Breast epithelium (tissue), 4 donors: ENCODE results near the gene HOXB1. TPM values are rescaled to one million over a fixed set of nuclear protein-coding genes. Genes with fewer than 3 reads are reported as not detected.

Experiments used
- DNase-seq, 2 donors: peaks; one replicate each; pipeline ENCODE4 v3.0.0-alpha.2; 2019; ENCODE audit warnings: low spot score in 2 of 2
- H3K27ac ChIP-seq, 2 donors: fragments of 200-600 bp; sonication (generic) in 1 of 2; one replicate each; pipeline ENCODE4 v1.5.1; 2016 to 2019; ENCODE audit warnings: mild to moderate bottlenecking in 1 of 2
- H3K27me3 ChIP-seq, 2 donors: fragments of 200-600 bp; sonication (generic) in 1 of 2; one replicate each; pipeline versions ENCODE4 v1.5.1 to v1.6.0; 2017 to 2019; ENCODE audit warnings: control low read depth in 1 of 2, mild to moderate bottlenecking in 1 of 2
- H3K36me3 ChIP-seq: fragments of 200-600 bp; one replicate; pipeline ENCODE4 v1.5.1; 2019
- H3K4me1 ChIP-seq, 2 donors: fragments of 200-600 bp; sonication (generic); one replicate each; pipeline ENCODE4 v1.5.1; 2016 to 2019; ENCODE audit warnings: control low read depth in 1 of 2
- H3K4me3 ChIP-seq, 3 donors: fragments of 200-600 bp; sonication (generic); 1 replicate in 2 of 3; 2 replicates in 1 of 3; pipeline ENCODE4 v1.5.1; 2016 to 2019; ENCODE audit warnings: mild to moderate bottlenecking in 3 of 3, moderate library complexity in 2 of 3
- H3K9me3 ChIP-seq, 2 donors: fragments of 200-600 bp; sonication (generic) in 1 of 2; one replicate each; pipeline ENCODE4 v1.5.1; 2016 to 2019; ENCODE audit warnings: control low read depth in 1 of 2
- CTCF ChIP-seq, 3 donors: fragments of 450-650 bp; IDR thresholded peaks; one replicate each; pipeline ENCODE4 v1.5.1; 2016 to 2017; ENCODE audit warnings: antibody characterized with exemption in 3 of 3, mild to moderate bottlenecking in 3 of 3, moderate library complexity in 3 of 3
- POLR2A ChIP-seq: fragments of 450-650 bp; IDR thresholded peaks from one replicate; pipeline ENCODE4 v1.6.1; 2016; ENCODE audit warnings: antibody characterized with exemption, mild to moderate bottlenecking, moderate library complexity
- POLR2AphosphoS5 ChIP-seq, 3 donors: sonication (generic); formaldehyde crosslinking; IDR thresholded peaks; one replicate each; pipeline ENCODE4 v1.6.1; 2017; ENCODE audit warnings: antibody characterized with exemption in 3 of 3
- intact Hi-C: fragments of 100-400 bp; cut with DNase I; formaldehyde crosslinking; loops from one replicate; pipeline ENCODE4 v1.15.1; 2023; ENCODE audit warnings: low total_unique reads
- total RNA-seq, 3 donors: library from RNA; depleted of rRNA; stranded (reverse); fragments of >200 nt; gene quantifications; one replicate each; pipeline ENCODE4 v1.1.0, GENCODE V29; 2016

The HOXB1 gene
- total RNA-seq, 3 donors from 2014 or later = not detected

- DNase-seq = no peak
- Histone ChIP-seq H3K27me3 (peaks cover 0 to 18% of the 10 kb centered on the region in 2 donors), H3K9me3 (no peaks in the 10 kb centered on the region), H3K36me3 (no peaks in the 10 kb centered on the region), H3K4me1 (peaks cover 0 to 3% of the 10 kb centered on the region in 2 donors), H3K27ac (peak overlapping the region in 1 of 2 donors; percentile 92), H3K4me3 (no peak overlapping the region)
- intact Hi-C loops = no loop called here
- no peak for TF ChIP-seq POLR2A
- no peak for TF ChIP-seq CTCF (IDR thresholded peaks at IDR 0.05)
- no peak for TF ChIP-seq POLR2AphosphoS5 (IDR thresholded peaks at IDR 0.05)
Measured at GRCh38 chr17:48566717-48567116, 35.9 kb upstream of the HOXB1 start.

- intact Hi-C loops = no loop called here
- Histone ChIP-seq H3K4me3 (no peak overlapping the region), H3K4me1 (peaks cover 0 to 3% of the 10 kb centered on the region in 2 donors), H3K27me3 (peaks cover 0 to 18% of the 10 kb centered on the region in 2 donors), H3K36me3 (no peaks in the 10 kb centered on the region), H3K9me3 (no peaks in the 10 kb centered on the region), H3K27ac (peak overlapping the region; percentile 58 to 92)
- TF ChIP-seq CTCF (IDR thresholded peaks at IDR 0.05) (no peak), POLR2AphosphoS5 (IDR thresholded peaks at IDR 0.05) (no peak), POLR2A (no peak)
- DNase-seq = no peak
Measured at GRCh38 chr17:48565925-48566710, 35.3 kb upstream of the HOXB1 start.

DNA sequence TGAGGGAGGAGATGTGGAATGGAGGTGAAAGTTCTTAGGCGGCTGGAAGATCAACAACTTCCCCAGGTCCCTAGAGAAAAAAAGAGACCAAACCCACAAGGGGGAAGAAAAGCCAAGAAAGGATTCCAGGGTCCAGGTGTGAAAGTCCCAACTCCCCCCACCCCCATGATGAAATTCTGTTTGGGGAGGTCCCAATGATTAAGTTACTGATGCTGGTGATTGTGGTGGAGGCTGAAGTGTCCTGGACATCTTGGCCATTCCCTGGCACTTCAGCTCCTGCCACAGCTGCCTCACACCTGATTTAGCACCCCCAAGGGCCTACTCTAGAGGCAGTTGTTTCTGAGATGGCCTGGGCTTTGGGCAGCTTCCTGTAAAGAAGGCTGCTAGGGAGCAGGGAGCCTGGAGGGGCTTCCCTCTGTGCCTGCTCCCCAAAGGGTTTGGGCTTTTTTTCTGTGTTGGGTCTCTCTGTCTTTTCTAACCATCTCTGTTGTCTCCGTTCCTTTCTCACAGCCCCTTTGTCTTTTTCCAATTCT is 34.3 kb upstream of the HOXB1 start:
- Histone ChIP-seq H3K27me3 (peaks cover 0 to 18% of the 10 kb centered on the region in 2 donors), H3K4me3 (peak overlapping the region in 2 of 3 donors; percentile 55 to 81), H3K9me3 (no peaks in the 10 kb centered on the region), H3K36me3 (no peaks in the 10 kb centered on the region), H3K4me1 (peaks cover 0 to 3% of the 10 kb centered on the region in 2 donors), H3K27ac (peak overlapping the region; percentile 58 to 92)
- intact Hi-C loops = no loop called here
- DNase-seq = no peak
- TF ChIP-seq POLR2AphosphoS5 (IDR thresholded peaks at IDR 0.05) (no peak), POLR2A (no peak), CTCF (IDR thresholded peaks at IDR 0.05) (no peak)

DNA sequence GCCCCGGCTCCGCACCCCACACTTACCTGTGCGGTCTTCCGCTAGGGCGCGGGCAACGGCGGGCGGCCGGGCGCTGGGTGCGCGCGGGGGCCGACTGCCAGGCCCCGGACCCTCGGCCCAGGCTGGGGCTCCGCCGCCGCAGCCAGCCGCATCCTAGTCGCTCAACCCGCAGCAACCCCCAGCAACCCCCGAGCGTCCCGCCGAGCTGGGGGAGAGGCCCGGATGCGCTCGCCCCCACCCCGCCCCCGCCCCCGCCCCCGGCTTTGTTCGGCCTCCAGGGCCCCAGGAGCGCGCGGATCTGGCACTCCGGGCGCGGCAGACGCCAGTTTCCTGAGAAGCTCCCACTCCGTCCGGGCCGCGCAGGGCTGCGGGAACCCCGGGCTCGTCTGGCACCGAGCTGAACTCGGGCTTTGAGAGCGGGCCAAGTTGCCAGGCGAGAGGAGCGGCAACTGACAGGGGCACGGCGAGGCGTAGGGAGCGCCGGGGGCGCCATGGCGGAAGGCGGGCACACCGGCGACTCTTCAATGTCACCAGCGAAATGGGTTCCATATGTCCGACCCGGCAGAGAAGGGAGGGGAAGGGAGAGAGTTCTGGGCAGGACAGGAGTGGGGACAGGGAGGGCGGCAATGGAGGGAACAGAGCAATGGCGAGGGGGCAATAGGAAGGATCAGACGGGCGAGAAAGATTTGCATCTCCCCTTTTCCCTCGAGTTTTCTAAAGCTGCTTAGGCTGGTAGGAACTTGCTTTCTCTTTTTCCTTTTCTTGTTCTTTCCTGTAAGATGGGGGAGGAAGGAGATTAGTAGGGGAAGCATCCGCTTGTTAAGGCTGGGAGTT is 33.6 kb upstream of the HOXB1 start:
- DNase-seq = no peak
- Histone ChIP-seq H3K36me3 (no peaks in the 10 kb centered on the region), H3K4me3 (peak overlapping the region; percentile 42 to 81 (median 55)), H3K27me3 (peaks cover 0 to 15% of the 10 kb centered on the region in 2 donors), H3K4me1 (peaks cover 0 to 3% of the 10 kb centered on the region in 2 donors), H3K9me3 (no peaks in the 10 kb centered on the region), H3K27ac (peak overlapping the region; percentile 58 to 92)
- intact Hi-C loops = no loop called here
- TF ChIP-seq POLR2A (no peak), CTCF (IDR thresholded peaks at IDR 0.05) (no peak), POLR2AphosphoS5 (IDR thresholded peaks at IDR 0.05) (no peak)
